T-cell (primary cell): Measurements from ENCODE around the gene PAPPA. TPM values are rescaled to one million over a fixed set of nuclear protein-coding genes. Genes with fewer than 3 reads are reported as not detected.

Experiments
- ATAC-seq, 4 experiments: fragments of 200-7000 bp in 3 of 4; fragments of 150-1000 bp in 1 of 4; cut with Tn5 transposase; replicated peaks in 1 of 4; 1 replicate in 3 of 4; 2 replicates in 1 of 4; pipeline ENCODE4 v1.10.0; 2021; ENCODE audit warnings: moderate library complexity in 3 of 4, mild to moderate bottlenecking in 2 of 4, moderate number of reproducible peaks in 1 of 4
- CTCF ChIA-PET, 2 donors: fragments of 300-600 bp; sonication (Branson Sonifier 250); formaldehyde crosslinking; loops; one replicate each; lab custom pipeline; 2022; ENCODE audit warnings: antibody characterized with exemption in 2 of 2; lab: Charles Lee
- POLR2A ChIA-PET, 2 donors: fragments of 300-600 bp; sonication (Branson Sonifier 250); formaldehyde crosslinking; loops; one replicate each; lab custom pipeline; 2022; ENCODE audit warnings: antibody characterized with exemption in 2 of 2; lab: Charles Lee
- DNase-seq, 35 experiments: peaks; one replicate each; pipeline versions ENCODE4 v3.0.0 to v3.0.0-alpha.2; 2013 to 2023
- H3K27ac ChIP-seq: one replicate; pipeline ENCODE4 v1.5.1; 2013; ENCODE audit warnings: low read length
- H3K27me3 ChIP-seq, 2 experiments: replicated peaks in 1 of 2; 1 replicate in 1 of 2; 2 replicates in 1 of 2; pipeline versions ENCODE4 v1.6.1 to v1.7.0; 2013; ENCODE audit warnings: low read length in 1 of 2, mixed read lengths in 1 of 2; ENCODE audit not compliant: control insufficient read depth in 2 of 2, insufficient read depth in 2 of 2; ENCODE audit errors: extremely low read depth in 1 of 2
- H3K36me3 ChIP-seq, 2 donors: 1 replicate in 1 of 2; 2 replicates in 1 of 2; pipeline versions ENCODE4 v1.6.1 to v1.7.0; 2013; ENCODE audit warnings: low read length in 1 of 2; ENCODE audit not compliant: control insufficient read depth in 2 of 2, insufficient read depth in 1 of 2; ENCODE audit errors: extremely low read depth in 1 of 2
- H3K4me1 ChIP-seq, 2 experiments: 1 replicate in 1 of 2; 2 replicates in 1 of 2; pipeline versions ENCODE4 v1.6.1 to v1.7.0; 2013; ENCODE audit warnings: low read length in 2 of 2, mixed read lengths in 1 of 2; ENCODE audit not compliant: insufficient read depth in 2 of 2, control insufficient read depth in 1 of 2; ENCODE audit errors: extremely low read depth in 1 of 2
- H3K4me3 ChIP-seq, 2 donors: 1 replicate in 1 of 2; 2 replicates in 1 of 2; pipeline versions ENCODE4 v1.5.1 to v1.7.0; 2013; ENCODE audit warnings: mild to moderate bottlenecking in 2 of 2, low read length in 1 of 2, moderate library complexity in 1 of 2; ENCODE audit not compliant: control insufficient read depth in 1 of 2; ENCODE audit errors: extremely low read depth in 1 of 2
- H3K9me3 ChIP-seq: 2 replicates; pipeline ENCODE4 v1.7.0; 2013
- H3K27ac Mint-ChIP-seq, 2 donors: one replicate each; pipeline ENCODE4 v1.8.0; 2020 to 2021; ENCODE audit warnings: mild to moderate bottlenecking in 2 of 2, mixed read lengths in 2 of 2
- H3K27me3 Mint-ChIP-seq, 2 donors: one replicate each; pipeline ENCODE4 v1.8.0; 2021 to 2022; ENCODE audit warnings: mixed read lengths in 2 of 2
- H3K36me3 Mint-ChIP-seq: one replicate; pipeline ENCODE4 v1.8.0; 2021; ENCODE audit warnings: mixed read lengths
- H3K4me1 Mint-ChIP-seq, 3 donors: one replicate each; pipeline ENCODE4 v1.8.0; 2020 to 2022; ENCODE audit warnings: mixed read lengths in 3 of 3, mild to moderate bottlenecking in 1 of 3
- H3K4me3 Mint-ChIP-seq, 3 donors: one replicate each; pipeline ENCODE4 v1.8.0; 2020 to 2022; ENCODE audit warnings: mild to moderate bottlenecking in 3 of 3, mixed read lengths in 3 of 3, moderate library complexity in 3 of 3
- H3K9me3 Mint-ChIP-seq, 3 donors: one replicate each; pipeline ENCODE4 v1.8.0; 2020 to 2022; ENCODE audit warnings: mixed read lengths in 3 of 3
- WGBS: methylation state at CpG from one replicate; pipeline ENCODE4 v1.1.5; 2013; ENCODE audit warnings: missing lambda C conversion rate; ENCODE audit not compliant: insufficient coverage; 5-methylcytosine and 5-hydroxymethylcytosine counted together
- total RNA-seq, 35 experiments: library from RNA in 6 of 35; stranded (reverse) in 6 of 35; fragments of 120-200 nt in 1 of 35; gene quantifications; one replicate each; pipeline versions ENCODE4 v1.2.1 to v1.2.4 and lab custom pipeline; 2013 to 2026

Gene PAPPA
- total RNA-seq, 5 donors from 2014 or later (not counting 1 experiment from before 2014, with no cell fraction given): 0.03 to 0.09 (median 0.07) TPM; not detected in 2

- ATAC-seq (no peak), DNase-seq (no peak)
- WGBS: 0% methylated on average over 1 of the region's 2 CpGs
- H3K9me3 ChIP-seq: no peaks in the 10 kb centered on the region
- POLR2A ChIA-PET: no interaction called here
- no peak overlapping the region for H3K4me3 ChIP-seq
- no peaks in the 10 kb centered on the region for H3K4me1 Mint-ChIP-seq
- H3K27me3 ChIP-seq: no peaks in the 10 kb centered on the region
- H3K36me3 Mint-ChIP-seq: no peaks in the 10 kb centered on the region
- no peak overlapping the region for H3K27ac ChIP-seq
- H3K36me3 ChIP-seq: no peaks in the 10 kb centered on the region
- H3K27me3 Mint-ChIP-seq: peaks cover 0 to 8% of the 10 kb centered on the region in 2 donors
- no peak overlapping the region for H3K27ac Mint-ChIP-seq
- no peaks in the 10 kb centered on the region for H3K4me1 ChIP-seq
- CTCF ChIA-PET: no interaction called here
- no peak overlapping the region for H3K4me3 Mint-ChIP-seq
- H3K9me3 Mint-ChIP-seq: no peaks in the 10 kb centered on the region
Measured at GRCh38 chr9:116260531-116260930, 106.9 kb downstream of the PAPPA start.

GRCh38 chr9:116262448-116262847 lies 108.9 kb downstream of the PAPPA start:
- DNase-seq: no peak
- ChIA-PET CTCF (interaction anchor here in 1 of 2 donors (0.7 kb wide), 1 partner anchor 9 kb away, joined by 3 read pairs; no protein-coding TSS in a partner anchor), POLR2A (no interaction called here)
- WGBS: 58% methylated on average over 5 of the region's 5 CpGs
- no peaks in the 10 kb centered on the region for H3K4me1 Mint-ChIP-seq
- H3K36me3 Mint-ChIP-seq: no peaks in the 10 kb centered on the region
- H3K9me3 ChIP-seq: no peaks in the 10 kb centered on the region
- H3K27ac ChIP-seq: no peak overlapping the region
- H3K4me1 ChIP-seq: no peaks in the 10 kb centered on the region
- H3K27me3 Mint-ChIP-seq: peaks cover 0 to 8% of the 10 kb centered on the region in 2 donors
- no peak for ATAC-seq
- H3K4me3 Mint-ChIP-seq: no peak overlapping the region
- H3K4me3 ChIP-seq: no peak overlapping the region
- no peaks in the 10 kb centered on the region for H3K36me3 ChIP-seq
- H3K27me3 ChIP-seq: no peaks in the 10 kb centered on the region
- H3K27ac Mint-ChIP-seq: no peak overlapping the region
- H3K9me3 Mint-ChIP-seq: no peaks in the 10 kb centered on the region

GRCh38 chr9:116264361-116264760 lies 110.8 kb downstream of the PAPPA start:
- WGBS: no CpG with 5 or more reads among the region's 1 CpG
- ChIA-PET CTCF (no interaction called here), POLR2A (no interaction called here)
- H3K4me3 ChIP-seq: no peak overlapping the region
- no peaks in the 10 kb centered on the region for H3K9me3 Mint-ChIP-seq
- H3K27me3 ChIP-seq: no peaks in the 10 kb centered on the region
- H3K27ac Mint-ChIP-seq: no peak overlapping the region
- H3K36me3 ChIP-seq: no peaks in the 10 kb centered on the region
- H3K4me1 Mint-ChIP-seq: no peaks in the 10 kb centered on the region
- no peak for ATAC-seq
- H3K4me3 Mint-ChIP-seq: no peak overlapping the region
- H3K4me1 ChIP-seq: no peaks in the 10 kb centered on the region
- no peak overlapping the region for H3K27ac ChIP-seq
- H3K36me3 Mint-ChIP-seq: no peaks in the 10 kb centered on the region
- DNase-seq: no peak
- peaks cover 0 to 8% of the 10 kb centered on the region in 2 donors for H3K27me3 Mint-ChIP-seq
- H3K9me3 ChIP-seq: no peaks in the 10 kb centered on the region

GRCh38 chr9:116267021-116267420 lies 113.4 kb downstream of the PAPPA start:
- Mint-ChIP-seq H3K27ac (no peak overlapping the region), H3K27me3 (peaks cover 0 to 8% of the 10 kb centered on the region in 2 donors), H3K4me1 (no peaks in the 10 kb centered on the region), H3K9me3 (no peaks in the 10 kb centered on the region), H3K4me3 (no peak overlapping the region), H3K36me3 (no peaks in the 10 kb centered on the region)
- H3K9me3 ChIP-seq: no peaks in the 10 kb centered on the region
- POLR2A ChIA-PET: no interaction called here
- no peak overlapping the region for H3K27ac ChIP-seq
- CTCF ChIA-PET: no interaction called here
- H3K27me3 ChIP-seq: peaks cover 0 to 3% of the 10 kb centered on the region in 2 experiments
- WGBS: no CpG with 5 or more reads among the region's 1 CpG
- no peak for ATAC-seq
- H3K4me3 ChIP-seq: no peak overlapping the region
- no peak for DNase-seq
- H3K36me3 ChIP-seq: no peaks in the 10 kb centered on the region
- no peaks in the 10 kb centered on the region for H3K4me1 ChIP-seq

GRCh38 chr9:116269250-116269649 lies 115.7 kb downstream of the PAPPA start:
- Histone ChIP-seq H3K27ac (no peak overlapping the region), H3K27me3 (peaks cover 2 to 3% of the 10 kb centered on the region in 2 experiments), H3K4me3 (no peak overlapping the region), H3K4me1 (no peaks in the 10 kb centered on the region), H3K36me3 (no peaks in the 10 kb centered on the region), H3K9me3 (no peaks in the 10 kb centered on the region)
- Mint-ChIP-seq H3K4me1 (no peaks in the 10 kb centered on the region), H3K4me3 (no peak overlapping the region), H3K36me3 (no peaks in the 10 kb centered on the region), H3K27ac (no peak overlapping the region), H3K27me3 (peaks cover 0 to 9% of the 10 kb centered on the region in 2 donors), H3K9me3 (no peaks in the 10 kb centered on the region)
- DNase-seq (no peak), ATAC-seq (no peak)
- CTCF ChIA-PET: no interaction called here
- 100% methylated on average over 2 of the region's 2 CpGs for WGBS
- POLR2A ChIA-PET: no interaction called here

GRCh38 chr9:116270546-116270945 lies 117.0 kb downstream of the PAPPA start:
- ChIA-PET CTCF (no interaction called here), POLR2A (no interaction called here)
- WGBS: no CpG with 5 or more reads among the region's 3 CpGs
- H3K36me3 ChIP-seq: no peaks in the 10 kb centered on the region
- H3K36me3 Mint-ChIP-seq: no peaks in the 10 kb centered on the region
- no peak overlapping the region for H3K27ac ChIP-seq
- no peaks in the 10 kb centered on the region for H3K9me3 Mint-ChIP-seq
- no peak overlapping the region for H3K27ac Mint-ChIP-seq
- no peaks in the 10 kb centered on the region for H3K4me1 ChIP-seq
- peaks cover 2 to 3% of the 10 kb centered on the region in 2 experiments for H3K27me3 ChIP-seq
- ATAC-seq (no peak), DNase-seq (no peak)
- H3K4me3 Mint-ChIP-seq: no peak overlapping the region
- H3K9me3 ChIP-seq: no peaks in the 10 kb centered on the region
- no peak overlapping the region for H3K4me3 ChIP-seq
- peaks cover 2 to 8% of the 10 kb centered on the region in 2 donors for H3K27me3 Mint-ChIP-seq
- no peaks in the 10 kb centered on the region for H3K4me1 Mint-ChIP-seq

DNA sequence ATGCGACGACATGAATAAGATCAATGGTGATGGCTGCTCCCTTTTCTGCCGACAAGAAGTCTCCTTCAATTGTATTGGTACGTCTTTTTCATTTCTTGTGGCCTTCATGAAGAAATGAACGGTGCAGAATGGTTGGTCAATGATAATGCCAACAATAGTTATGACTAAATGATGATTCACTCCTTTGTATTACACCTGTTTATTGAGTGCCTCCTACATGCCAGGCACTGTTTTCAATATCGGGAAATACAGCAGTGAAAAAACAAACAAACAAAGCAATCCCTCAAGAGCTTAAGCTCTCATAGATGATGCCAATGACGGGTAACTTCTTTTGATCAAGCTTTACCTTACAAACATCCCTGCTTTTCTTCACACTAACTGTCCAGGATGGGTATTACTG lies 117.7 kb downstream of the PAPPA start:
- Mint-ChIP-seq H3K4me1 (no peaks in the 10 kb centered on the region), H3K9me3 (no peaks in the 10 kb centered on the region), H3K27me3 (peaks cover 2 to 13% of the 10 kb centered on the region in 2 donors), H3K36me3 (no peaks in the 10 kb centered on the region), H3K4me3 (no peak overlapping the region), H3K27ac (no peak overlapping the region)
- H3K27me3 ChIP-seq: peaks cover 2 to 3% of the 10 kb centered on the region in 2 experiments
- no peaks in the 10 kb centered on the region for H3K36me3 ChIP-seq
- H3K27ac ChIP-seq: no peak overlapping the region
- H3K4me1 ChIP-seq: no peaks in the 10 kb centered on the region
- no peak for DNase-seq
- no peak for ATAC-seq
- ChIA-PET POLR2A (no interaction called here), CTCF (no interaction called here)
- H3K9me3 ChIP-seq: no peaks in the 10 kb centered on the region
- no peak overlapping the region for H3K4me3 ChIP-seq
- 90% methylated on average over 2 of the region's 7 CpGs for WGBS
